Skeletal muscle cell (primary cell): Measurements from ENCODE around the gene SPRR2F.
"Not testable (repeated sequence)": the region's sequence is repeated elsewhere in the genome, so short reads cannot be mapped to it uniquely, and the experiment has no call there.

Source experiments
- DNase-seq: peaks from one replicate; pipeline ENCODE4 v3.0.0-alpha.2; 2010; ENCODE audit warnings: low read depth
- H3K4me3 ChIP-seq: 2 replicates; pipeline ENCODE4 v1.5.1; 2011; ENCODE audit warnings: low read depth, mild to moderate bottlenecking, control low read depth, low read length, moderate library complexity

The SPRR2F gene, protein sequence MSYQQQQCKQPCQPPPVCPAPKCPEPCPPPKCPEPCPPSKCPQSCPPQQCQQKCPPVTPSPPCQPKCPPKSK

DNA sequence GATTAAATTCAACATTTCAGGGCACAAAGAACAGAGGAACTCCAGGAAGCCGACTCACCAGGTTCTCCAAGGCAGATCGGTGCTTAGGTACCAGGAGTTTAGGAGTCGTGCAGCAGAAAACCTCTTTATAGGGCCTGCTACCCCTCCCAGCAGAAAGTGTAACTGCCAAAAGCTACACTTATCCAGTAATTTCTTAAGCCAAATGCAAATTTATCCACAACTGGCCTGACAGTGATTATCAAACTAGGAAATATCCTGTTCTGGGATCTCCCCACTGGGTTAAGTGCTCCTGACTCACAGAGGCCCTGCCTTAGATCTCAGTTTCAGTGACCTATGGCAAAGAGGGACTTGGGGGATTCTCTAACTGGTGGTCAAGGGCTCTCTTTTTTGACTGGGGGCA lies at the start of gene SPRR2F:
SPRR2F (minus strand) TSS at position 101 of the 400 bp plus-strand sequence. CDS start 783 bp downstream, outside the sequence.
- H3K4me3 ChIP-seq, result no peak within 1 kb of the TSS
- no peak for DNase-seq

DNA sequence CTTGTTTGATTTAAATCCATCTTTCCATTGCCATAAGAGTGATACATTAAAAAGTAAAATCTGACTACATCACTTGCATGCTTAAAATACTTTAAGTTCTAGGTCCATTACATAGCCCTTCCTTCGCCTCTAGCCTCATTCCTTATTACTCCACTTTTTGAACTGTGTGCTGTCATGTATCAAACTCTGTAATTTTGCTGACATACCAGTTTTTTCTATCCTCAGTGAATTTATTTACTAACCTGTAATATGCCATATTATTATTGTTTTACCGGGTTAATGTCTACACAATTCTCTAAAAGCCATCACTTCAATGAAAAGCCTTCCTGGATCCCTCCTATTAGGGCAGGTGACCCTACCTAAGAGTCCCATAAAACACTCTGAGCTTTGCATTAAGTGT lies 42.2 kb upstream of the SPRR2F start:
- no peak overlapping the region for H3K4me3 ChIP-seq
- no peak for DNase-seq

DNA sequence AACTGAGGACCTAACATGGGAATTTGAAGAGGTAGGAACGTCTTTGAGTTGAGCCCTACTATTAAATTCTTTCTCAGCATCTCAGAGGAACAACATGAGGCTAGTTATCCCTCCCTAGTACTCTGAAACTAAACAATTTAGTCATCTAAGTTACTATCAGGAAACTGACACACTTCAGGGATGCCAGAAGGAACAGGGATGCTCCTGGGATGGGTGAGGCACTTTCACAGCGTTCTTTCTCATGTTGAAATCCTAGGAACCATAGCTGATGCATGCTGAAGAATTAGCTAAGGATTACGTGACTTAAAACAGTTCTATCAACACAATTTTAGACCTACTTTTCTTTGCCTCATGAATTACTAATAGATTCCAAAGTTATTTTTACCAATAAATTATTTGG lies 39.2 kb upstream of the SPRR2F start:
- no peak overlapping the region for H3K4me3 ChIP-seq
- DNase-seq, result no peak

DNA sequence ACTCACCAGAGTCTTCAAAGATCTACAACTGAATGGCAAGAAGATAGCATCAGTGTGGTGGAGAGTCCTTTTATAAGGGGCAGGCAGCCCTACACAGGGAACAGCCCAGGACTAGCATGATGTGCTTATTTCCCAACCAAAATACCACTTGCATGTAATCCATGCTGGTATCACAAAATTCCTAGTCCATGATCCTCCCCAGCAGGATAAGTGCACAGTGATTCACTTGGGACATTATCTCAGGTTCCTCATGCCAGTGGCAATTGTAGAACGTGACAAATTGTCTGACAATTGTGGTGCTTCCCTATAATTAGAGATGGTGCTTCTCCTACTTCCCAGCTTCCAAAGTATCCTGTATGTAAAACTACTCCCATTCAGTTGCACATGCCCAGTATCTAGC lies 37.5 kb upstream of the SPRR2F start, which contains the start of gene SPRR2G:
SPRR2G (minus strand) TSS at position 45 of the 400 bp plus-strand sequence. CDS start 780 bp downstream, outside the sequence.
- DNase-seq, result no peak
- no peak within 1 kb of the TSS for H3K4me3 ChIP-seq

DNA sequence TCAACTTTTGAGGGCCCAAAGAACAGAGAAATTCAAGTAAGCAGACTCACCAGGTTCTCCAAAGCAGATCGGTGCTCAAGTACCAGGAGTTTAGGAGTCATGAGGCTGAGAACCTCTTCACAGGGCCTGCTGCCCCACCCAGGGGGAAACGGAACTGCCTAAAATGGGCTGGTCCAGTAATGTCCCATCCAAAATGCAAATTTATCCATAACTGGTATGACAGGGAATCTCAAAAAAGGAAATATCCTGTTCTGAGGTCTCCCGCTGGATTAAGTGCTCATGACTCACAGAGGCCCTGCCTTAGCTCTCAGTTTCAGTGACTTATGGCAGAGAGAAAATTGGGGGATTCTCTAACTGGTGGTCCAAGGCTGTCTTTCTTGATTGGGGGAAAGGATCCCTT lies 28.1 kb upstream of the SPRR2F start:
- no peak overlapping the region for H3K4me3 ChIP-seq
- no peak for DNase-seq

DNA sequence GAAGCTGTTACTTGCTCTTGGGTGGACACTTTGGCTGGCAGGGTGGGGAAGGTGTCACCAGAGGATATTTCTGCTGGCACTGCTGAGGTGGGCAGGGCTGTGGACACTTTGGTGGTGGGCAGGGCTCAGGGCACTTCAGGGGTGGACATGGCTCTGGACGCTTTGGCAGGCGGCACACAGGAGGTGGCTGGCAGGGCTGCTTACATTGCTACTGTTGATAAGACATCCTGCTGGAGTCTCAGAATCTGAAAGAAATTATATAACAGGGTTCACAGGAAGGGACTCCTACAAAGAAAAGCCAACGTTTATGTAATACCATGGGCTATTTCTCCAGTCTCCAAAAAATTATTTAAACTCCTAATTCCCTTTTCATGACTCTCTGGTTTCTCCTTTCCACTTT lies 27.2 kb upstream of the SPRR2F start:
- DNase-seq, result no peak
- H3K4me3 ChIP-seq, result no peak overlapping the region

DNA sequence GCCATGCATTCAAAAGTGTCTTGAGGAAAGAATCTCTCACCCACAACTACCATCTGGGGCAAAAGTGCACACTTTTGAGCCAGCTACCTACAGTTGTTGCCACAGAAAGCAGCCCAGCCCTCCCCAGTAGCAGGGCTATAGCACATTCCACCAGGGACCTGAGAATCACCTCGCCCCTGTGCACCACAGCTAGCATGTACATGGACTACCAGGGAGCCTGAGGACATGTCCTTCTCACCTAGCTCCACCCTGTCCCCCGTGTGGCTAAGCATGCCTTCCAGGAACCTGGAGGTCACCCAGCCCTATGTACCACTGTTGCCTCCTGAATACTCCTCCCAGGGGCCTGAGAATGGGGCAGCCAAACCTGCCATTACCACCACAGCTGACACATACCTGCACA lies 20.4 kb upstream of the SPRR2F start:
- DNase-seq, result no peak

DNA sequence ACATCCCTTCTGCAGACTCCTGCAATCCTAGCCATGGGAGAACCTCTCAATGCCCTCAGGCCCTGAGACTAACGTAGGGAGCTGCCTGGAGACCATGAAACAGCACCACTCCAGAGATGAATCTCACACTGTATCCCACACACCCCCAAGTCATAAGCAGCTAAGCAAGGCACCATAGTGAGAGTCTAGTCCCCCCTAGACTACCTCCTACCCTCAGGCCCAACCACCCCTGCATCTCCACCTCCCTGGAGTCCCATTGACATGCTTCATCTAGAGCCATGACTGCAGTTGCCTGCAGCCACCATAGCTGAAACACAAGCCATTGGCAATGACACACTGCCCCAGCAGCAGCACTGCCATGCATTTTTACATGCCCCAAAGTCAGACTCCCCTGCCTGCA lies 20.0 kb upstream of the SPRR2F start:
- no peak for DNase-seq
- H3K4me3 ChIP-seq, result no peak overlapping the region

More for the DNA sequence above, 20.4 kb upstream of the SPRR2F start:
- H3K4me3 ChIP-seq, result no peak overlapping the region

DNA sequence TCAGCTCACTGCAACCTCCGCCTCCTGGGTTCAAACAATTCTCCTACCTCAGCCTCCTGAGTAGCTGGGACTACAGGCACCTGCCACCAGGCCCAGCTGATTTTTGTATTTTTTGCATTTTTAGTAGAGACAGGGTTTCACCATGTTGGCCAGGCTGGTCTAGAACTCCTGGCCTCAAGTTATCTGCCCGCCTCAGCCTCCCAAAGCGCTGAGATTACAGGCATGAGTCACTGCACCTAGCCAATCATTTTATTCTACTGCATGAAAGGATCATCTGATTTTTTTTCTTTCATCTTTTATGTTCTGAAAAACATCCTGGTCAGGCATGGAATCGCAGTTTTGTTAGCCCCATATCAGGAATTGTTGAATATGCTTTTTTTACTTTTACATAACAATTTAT lies 15.4 kb upstream of the SPRR2F start:
- not testable (repeated sequence) for H3K4me3 ChIP-seq, DNase-seq

DNA sequence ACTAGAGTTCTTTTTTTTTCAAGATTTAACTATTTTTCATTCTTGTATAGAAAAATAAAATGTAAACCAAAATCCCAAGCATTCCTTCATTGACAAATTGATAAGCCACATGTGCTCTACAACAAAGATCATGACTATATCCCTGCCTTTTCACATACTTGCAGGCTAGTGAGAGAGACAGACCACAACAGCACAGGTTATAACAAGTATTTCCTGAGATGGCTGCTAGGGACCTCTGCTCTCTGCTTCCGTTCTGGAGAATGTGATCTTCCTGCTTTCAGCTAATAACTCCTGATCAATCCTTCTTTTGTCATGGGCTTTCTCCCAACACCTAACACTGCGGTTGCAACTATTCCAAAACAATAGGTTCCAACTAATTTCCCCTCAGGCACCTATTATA lies 14.0 kb upstream of the SPRR2F start:
- H3K4me3 ChIP-seq, result no peak overlapping the region
- no peak for DNase-seq

DNA sequence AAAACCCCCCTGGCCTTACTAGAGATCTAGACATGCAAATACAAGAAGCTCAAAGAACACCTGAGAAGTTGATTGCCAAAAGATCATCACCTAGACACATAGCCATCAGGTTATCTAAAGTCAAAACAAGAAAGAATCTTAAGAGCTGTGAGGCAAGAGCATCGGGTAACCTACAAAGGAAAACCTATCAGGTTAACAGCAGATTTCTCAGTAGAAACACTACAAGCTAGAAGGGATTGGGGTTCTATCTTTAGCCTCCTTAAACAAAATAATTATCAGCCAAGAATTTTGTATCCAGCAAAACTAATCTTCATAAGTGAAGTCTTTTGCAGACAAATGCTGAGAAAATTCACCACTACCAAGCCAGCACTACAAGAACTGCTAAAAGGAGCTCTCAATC lies 12.2 kb upstream of the SPRR2F start:
- no peak for DNase-seq
- H3K4me3 ChIP-seq, result no peak overlapping the region

DNA sequence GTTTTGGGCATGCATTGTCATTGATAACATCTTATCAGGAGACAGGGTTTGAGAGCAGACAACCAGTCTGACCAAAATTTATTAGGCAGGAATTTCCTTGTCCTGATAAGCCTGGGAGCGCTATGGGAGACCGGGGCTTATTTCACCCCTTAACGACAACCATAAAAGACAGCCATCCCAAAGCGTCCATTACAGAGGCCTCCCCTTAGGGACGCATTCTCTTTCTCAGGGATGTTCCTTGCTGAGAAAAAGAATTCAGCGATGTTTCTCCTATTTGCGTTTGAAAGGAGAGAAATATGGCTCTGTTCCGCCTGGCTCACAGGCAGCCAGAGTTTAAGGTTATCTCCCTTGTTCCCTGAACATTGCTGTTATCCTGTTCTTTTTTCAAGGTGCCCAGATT lies 10.5 kb upstream of the SPRR2F start:
- not testable (repeated sequence) for H3K4me3 ChIP-seq

DNA sequence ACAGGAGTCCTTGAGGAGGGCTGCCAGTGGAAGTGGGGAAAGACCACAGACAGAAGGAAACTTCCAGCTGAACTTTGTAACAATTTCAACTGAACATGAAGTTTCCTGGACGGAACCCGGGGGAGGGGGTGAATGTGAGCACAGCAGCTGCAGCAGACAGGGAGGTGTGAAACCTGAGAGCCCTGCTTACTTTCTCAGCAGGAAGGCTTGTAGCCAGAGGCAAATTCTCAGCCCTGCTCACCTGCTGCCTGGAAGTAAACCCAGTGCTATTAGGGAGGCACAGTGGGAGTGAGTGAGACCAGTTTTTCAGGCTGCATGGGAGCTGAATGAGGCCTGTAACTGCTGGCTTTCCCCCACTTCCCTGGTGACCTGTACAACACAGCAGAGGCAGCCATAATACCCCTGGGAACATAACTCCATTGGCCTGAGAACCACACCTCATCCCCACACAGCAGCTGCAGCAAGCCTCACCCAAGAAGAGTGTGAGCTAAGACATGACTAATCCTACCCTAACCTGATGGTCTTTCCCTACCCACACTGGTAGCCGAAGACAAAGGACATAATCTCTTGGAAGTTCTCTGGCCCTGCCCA lies 9.6 kb upstream of the SPRR2F start:
- DNase-seq, result no peak
- H3K4me3 ChIP-seq, result no peak overlapping the region

More for the DNA sequence above, 10.5 kb upstream of the SPRR2F start:
- DNase-seq, result not testable (repeated sequence)

DNA sequence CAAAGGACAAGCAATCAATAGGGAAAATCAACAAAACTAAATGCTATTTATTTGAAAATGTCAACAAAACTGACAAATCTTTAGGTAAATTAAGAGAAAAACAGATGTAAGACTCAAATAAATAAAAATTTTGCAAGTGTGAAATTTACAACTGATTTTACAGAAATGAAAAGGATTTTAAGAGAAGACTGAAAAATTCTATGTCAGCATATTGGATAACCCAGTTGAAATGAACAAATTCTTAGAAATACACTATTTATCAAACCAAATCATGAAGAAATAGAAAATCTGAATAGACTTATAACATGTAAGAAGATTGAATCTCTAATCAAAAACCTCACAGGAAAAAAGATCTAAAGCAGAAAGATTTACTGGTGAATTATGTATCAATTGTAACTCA lies 7.6 kb upstream of the SPRR2F start:
- DNase-seq, result no peak
- H3K4me3 ChIP-seq, result no peak overlapping the region

DNA sequence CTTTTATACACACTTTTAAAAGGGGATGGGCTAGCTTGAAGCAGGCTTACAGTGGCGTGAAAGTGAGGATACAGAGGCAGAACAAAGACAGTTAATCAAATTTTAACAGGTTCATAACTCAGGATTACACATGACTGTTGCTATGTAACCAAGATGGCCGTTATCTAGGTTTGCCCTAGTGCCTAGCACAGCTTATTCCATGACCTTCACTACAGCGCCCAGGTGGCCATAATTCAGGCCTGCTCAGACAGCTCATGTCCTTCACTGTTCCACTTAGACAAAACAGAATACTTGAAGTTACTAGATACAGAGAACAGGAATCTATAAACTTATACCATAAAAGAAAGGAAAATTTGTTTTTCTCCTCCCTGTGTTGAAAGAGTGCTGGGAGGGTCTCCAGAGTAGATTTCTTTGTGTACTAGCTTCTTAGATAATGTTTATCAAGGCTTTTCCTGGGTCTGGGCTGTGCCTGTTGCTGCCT lies 6.2 kb upstream of the SPRR2F start:
- no peak for DNase-seq
- H3K4me3 ChIP-seq, result no peak overlapping the region

DNA sequence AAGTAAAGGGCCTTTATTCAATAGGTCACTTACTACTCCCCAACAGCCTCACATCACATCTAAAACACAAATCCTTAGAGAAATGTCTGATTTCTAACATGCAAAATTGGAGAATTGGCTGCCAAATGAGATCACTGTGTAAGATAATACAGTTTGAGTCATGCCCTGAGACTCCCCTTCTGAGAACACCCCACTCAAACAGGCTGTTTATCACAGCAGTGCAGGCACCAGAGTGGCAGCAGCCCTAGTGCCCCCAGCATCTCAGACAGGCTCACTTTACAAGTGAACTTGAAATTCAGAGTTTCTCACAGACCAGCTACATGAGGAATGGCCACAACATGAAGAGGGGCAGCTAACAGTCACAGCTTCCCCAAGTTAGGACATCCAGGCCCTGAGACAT lies 1.9 kb upstream of the SPRR2F start:
- H3K4me3 ChIP-seq, DNase-seq: not testable (repeated sequence)

DNA sequence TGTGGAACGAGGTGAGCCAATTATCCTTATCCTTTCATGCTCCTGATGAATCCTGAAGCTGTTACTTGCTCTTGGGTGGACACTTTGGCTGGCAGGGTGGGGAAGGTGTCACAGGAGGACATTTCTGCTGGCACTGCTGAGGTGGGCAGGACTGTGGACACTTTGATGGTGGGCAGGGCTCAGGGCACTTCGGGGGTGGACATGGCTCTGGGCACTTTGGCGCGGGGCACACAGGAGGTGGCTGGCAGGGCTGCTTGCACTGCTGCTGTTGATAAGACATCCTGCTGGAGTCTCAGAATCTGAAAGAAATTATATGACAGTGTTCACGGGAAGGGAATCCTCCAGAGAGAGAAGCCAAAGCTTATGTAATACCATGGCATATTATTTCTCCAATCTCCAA lies 862 bp downstream of the SPRR2F start:
- H3K4me3 ChIP-seq, DNase-seq: not testable (repeated sequence)

DNA sequence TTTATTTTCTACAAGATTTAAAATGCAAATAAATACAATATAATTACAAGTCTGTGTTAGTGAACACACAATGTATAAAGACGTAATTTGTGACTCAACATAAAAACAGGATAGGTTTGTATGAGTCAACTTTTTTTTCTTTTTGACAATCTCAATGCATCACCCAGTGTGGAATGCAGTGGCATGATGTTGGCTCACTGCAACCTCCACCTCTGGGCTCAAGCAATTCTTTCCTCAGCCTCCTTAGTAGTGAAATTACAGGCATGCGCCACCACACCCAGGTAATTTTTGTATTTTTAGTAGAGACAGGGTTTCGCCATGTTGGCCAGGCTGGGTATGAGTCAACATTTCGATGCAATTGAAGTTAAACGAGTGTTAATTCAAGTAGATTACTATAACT lies 13.1 kb downstream of the SPRR2F start:
- DNase-seq, result peak; percentile 18
- H3K4me3 ChIP-seq, result no peak overlapping the region

DNA sequence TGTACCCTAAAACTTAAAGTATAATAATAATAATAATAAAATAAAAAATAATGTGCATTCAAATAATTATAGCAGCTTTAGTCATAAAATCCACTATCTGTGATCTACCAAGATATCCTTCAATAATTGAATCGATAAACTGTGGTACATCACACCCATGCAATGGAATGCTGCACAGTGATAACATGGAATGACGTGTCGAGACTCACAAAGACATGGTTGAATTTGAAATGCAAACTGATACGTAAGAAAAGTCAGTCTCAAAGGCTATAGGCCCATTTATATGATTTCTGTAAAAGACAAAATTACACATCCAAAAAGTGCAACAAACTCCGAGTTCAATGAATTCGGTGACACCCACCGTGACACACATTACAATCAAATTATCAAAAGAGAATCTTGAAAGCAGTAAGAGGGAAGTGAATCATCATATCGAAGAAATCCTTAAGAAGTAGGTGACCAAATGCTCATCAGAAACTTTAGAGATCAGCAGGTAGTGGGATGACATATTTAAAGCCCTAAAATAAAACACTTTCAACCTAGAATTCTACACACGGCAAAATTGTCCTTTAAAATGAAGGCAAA lies 13.8 kb downstream of the SPRR2F start:
- H3K4me3 ChIP-seq, result no peak overlapping the region
- no peak for DNase-seq

DNA sequence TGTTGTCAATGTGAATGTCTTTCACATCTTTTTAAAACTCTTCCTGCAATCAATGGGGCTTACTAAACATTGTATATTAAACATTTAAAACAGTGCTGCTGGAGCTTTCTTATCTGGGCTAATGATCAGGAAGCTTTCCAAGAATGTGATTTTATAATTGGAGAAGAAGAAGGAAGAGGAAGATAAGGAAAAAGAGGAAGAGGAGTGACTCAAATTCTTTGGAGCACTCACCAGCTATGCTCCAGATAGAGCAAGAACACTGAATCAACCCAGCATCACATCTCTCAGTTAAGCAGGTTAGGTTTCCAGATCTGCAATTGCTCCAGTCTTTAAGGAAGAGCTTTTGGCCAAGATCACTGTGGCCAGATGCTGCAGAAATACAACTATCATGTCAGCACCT lies 17.6 kb downstream of the SPRR2F start:
- DNase-seq, result no peak

DNA sequence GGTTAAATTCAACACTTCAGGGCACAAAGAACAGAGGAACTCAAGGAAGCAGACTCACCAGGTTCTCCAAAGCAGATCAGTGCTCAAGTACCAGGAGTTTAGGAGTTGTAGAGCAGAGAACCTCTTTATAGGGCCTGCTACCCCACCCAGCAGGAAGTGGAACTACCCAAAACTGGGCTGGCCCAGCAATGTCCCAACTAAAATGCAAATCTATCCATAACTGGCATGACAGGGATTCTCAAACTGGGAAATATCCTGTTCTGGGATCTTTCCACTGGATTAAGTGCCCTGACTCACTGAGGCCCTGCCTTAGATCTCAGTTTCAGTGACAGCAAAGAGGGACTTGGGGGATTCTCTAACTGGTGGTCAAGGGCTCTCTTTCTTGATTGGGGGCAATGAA lies 18.9 kb downstream of the SPRR2F start, which contains the start of gene SPRR2E:
SPRR2E (minus strand) TSS at position 101 of the 400 bp plus-strand sequence. CDS start 775 bp downstream, outside the sequence.
- DNase-seq, result no peak

More for the DNA sequence above, 17.6 kb downstream of the SPRR2F start:
- no peak overlapping the region for H3K4me3 ChIP-seq

More for the DNA sequence above, 18.9 kb downstream of the SPRR2F start, which contains the start of gene SPRR2E:
- no peak within 1 kb of the TSS for H3K4me3 ChIP-seq
